DND-41 (cell line): ENCODE data around the gene PYGB.

Experiments used
- ATAC-seq: fragments of 200-7000 bp; cut with Tn5 transposase; 3 replicates; pipeline ENCODE4 v1.9.1; 2021; ENCODE audit warnings: low read depth; ENCODE audit not compliant: insufficient read depth
- DNase-seq: peaks from one replicate; pipeline ENCODE4 v3.0.0-alpha.2; 2020
- H2AFZ ChIP-seq: 2 replicates; pipeline ENCODE4 v1.6.0; 2012; ENCODE audit warnings: low read depth, low read length
- H3K27ac ChIP-seq: 2 replicates; pipeline ENCODE4 v1.5.1; 2012; ENCODE audit warnings: low read length, inconsistent platforms
- H3K27me3 ChIP-seq: fragments of 200-600 bp; sonication (generic); 2 replicates; pipeline ENCODE4 v1.6.0; 2012; ENCODE audit warnings: low read length, mild to moderate bottlenecking, inconsistent platforms; ENCODE audit not compliant: insufficient read depth, poor library complexity
- H3K36me3 ChIP-seq: 2 replicates; pipeline ENCODE4 v1.5.1; 2012; ENCODE audit warnings: low read length, inconsistent platforms; ENCODE audit not compliant: insufficient read depth
- H3K4me1 ChIP-seq: 2 replicates; pipeline ENCODE4 v1.5.1; 2012; ENCODE audit warnings: mild to moderate bottlenecking, low read length; ENCODE audit not compliant: insufficient read depth
- H3K4me2 ChIP-seq: 2 replicates; pipeline ENCODE4 v1.6.0; 2012; ENCODE audit warnings: mild to moderate bottlenecking, moderate library complexity, low read length, inconsistent platforms; ENCODE audit not compliant: insufficient read depth
- H3K4me3 ChIP-seq, 2 experiments: fragments of 200-600 bp in 1 of 2; shearing (Covaris generic) in 1 of 2; 2 replicates each; pipeline ENCODE4 v1.5.1; 2012 to 2016; ENCODE audit warnings: inconsistent platforms in 2 of 2, low read length in 2 of 2, mild to moderate bottlenecking in 2 of 2, low read depth in 1 of 2, moderate library complexity in 1 of 2
- H3K79me2 ChIP-seq: 2 replicates; pipeline ENCODE4 v1.6.0; 2012; ENCODE audit warnings: low read length, inconsistent platforms; ENCODE audit not compliant: insufficient read depth
- H3K9ac ChIP-seq: 2 replicates; pipeline ENCODE4 v1.6.0; 2012; ENCODE audit warnings: low read depth, mild to moderate bottlenecking, inconsistent platforms, low read length, moderate library complexity
- H3K9me3 ChIP-seq: 2 replicates; pipeline ENCODE4 v1.5.1; 2012; ENCODE audit warnings: low read length, moderate library complexity, mild to moderate bottlenecking, inconsistent platforms; ENCODE audit not compliant: insufficient read depth, severe bottlenecking
- H4K20me1 ChIP-seq: 2 replicates; pipeline ENCODE4 v1.6.0; 2012; ENCODE audit warnings: low read length; ENCODE audit not compliant: insufficient read depth
- CTCF ChIP-seq: IDR thresholded peaks from 2 replicates; pipeline ENCODE4 v1.5.1; 2012; ENCODE audit warnings: borderline replicate concordance, low read length, moderate library complexity, mild to moderate bottlenecking; ENCODE audit not compliant: poor library complexity, severe bottlenecking; ENCODE audit errors: extremely low read depth
- EZH2 ChIP-seq: IDR thresholded peaks from 3 replicates; pipeline ENCODE4 v1.6.1; 2012; ENCODE audit warnings: borderline replicate concordance, low read depth, mild to moderate bottlenecking, moderate library complexity, low read length, inconsistent platforms; ENCODE audit not compliant: severe bottlenecking

PYGB gene

GRCh38 chr20:25291432-25292133 is 43.7 kb downstream of the PYGB start:
- no peaks in the 10 kb centered on the region for H3K27me3 ChIP-seq
- H3K4me1 ChIP-seq = no peaks in the 10 kb centered on the region
- no peaks in the 10 kb centered on the region for H3K9me3 ChIP-seq
- H3K79me2 ChIP-seq = no peaks in the 10 kb centered on the region
- TF ChIP-seq CTCF (no peak), EZH2 (no peak)
- H3K4me3 ChIP-seq = no peak overlapping the region
- H3K27ac ChIP-seq = 0 out of 2 replicates have a peak overlapping the region, but pooled peaks have one; percentile 15
- H4K20me1 ChIP-seq = peaks cover 9% of the 10 kb centered on the region
- no peak overlapping the region for H3K4me2 ChIP-seq
- H3K9ac ChIP-seq = no peak overlapping the region
- no peak overlapping the region for H2AFZ ChIP-seq
- H3K36me3 ChIP-seq = peaks cover 86% of the 10 kb centered on the region
- no peak for ATAC-seq
- no peak for DNase-seq

GRCh38 chr20:25292176-25292891 is 44.4 kb downstream of the PYGB start:
- Histone ChIP-seq H3K27ac (no peak overlapping the region), H3K4me2 (no peak overlapping the region), H3K36me3 (peaks cover 87% of the 10 kb centered on the region), H3K9me3 (no peaks in the 10 kb centered on the region), H3K4me3 (no peak overlapping the region), H3K79me2 (no peaks in the 10 kb centered on the region), H4K20me1 (peaks cover 6% of the 10 kb centered on the region; the same call in 1 of the 2 replicates), H3K27me3 (no peaks in the 10 kb centered on the region), H2AFZ (no peak overlapping the region), H3K9ac (no peak overlapping the region), H3K4me1 (no peaks in the 10 kb centered on the region)
- TF ChIP-seq EZH2 (no peak), CTCF (no peak)
- ATAC-seq = no peak
- no peak for DNase-seq

GRCh38 chr20:25293507-25293906 is 45.6 kb downstream of the PYGB start:
- no peaks in the 10 kb centered on the region for H3K79me2 ChIP-seq
- no peak for TF ChIP-seq EZH2
- TF ChIP-seq CTCF = no peak
- H3K4me1 ChIP-seq = no peaks in the 10 kb centered on the region
- DNase-seq (no peak), ATAC-seq (no peak)
- no peak overlapping the region for H3K9ac ChIP-seq
- peaks cover 84% of the 10 kb centered on the region for H3K36me3 ChIP-seq
- no peaks in the 10 kb centered on the region for H3K9me3 ChIP-seq
- H3K27ac ChIP-seq = no peak overlapping the region
- H4K20me1 ChIP-seq = 0 out of 2 replicates have a peak, but pooled peaks cover 6% of the 10 kb centered on the region
- H2AFZ ChIP-seq = no peak overlapping the region
- H3K27me3 ChIP-seq = no peaks in the 10 kb centered on the region
- H3K4me2 ChIP-seq = no peak overlapping the region
- no peak overlapping the region for H3K4me3 ChIP-seq
